Stimulated activated CD4-positive, alpha-beta T cell treated with anti-CD3 and anti-CD28 coated beads, Interleukin-15, amount 100 ng/mL, for 48 hours (primary cell): ENCODE measurements around the gene NT5C2.
A peak's percentile ranks its signal among the peaks of the same experiment; 100 is the strongest.
"Not testable (repeated sequence)": the region's sequence is repeated elsewhere in the genome, so short reads cannot be mapped to it uniquely, and the experiment has no call there.

Source experiments
- DNase-seq, 2 donors: peaks; one replicate each; pipeline ENCODE4 v3.0.0-alpha.2; 2020; ENCODE audit warnings: low read depth in 2 of 2

The NT5C2 gene

DNA sequence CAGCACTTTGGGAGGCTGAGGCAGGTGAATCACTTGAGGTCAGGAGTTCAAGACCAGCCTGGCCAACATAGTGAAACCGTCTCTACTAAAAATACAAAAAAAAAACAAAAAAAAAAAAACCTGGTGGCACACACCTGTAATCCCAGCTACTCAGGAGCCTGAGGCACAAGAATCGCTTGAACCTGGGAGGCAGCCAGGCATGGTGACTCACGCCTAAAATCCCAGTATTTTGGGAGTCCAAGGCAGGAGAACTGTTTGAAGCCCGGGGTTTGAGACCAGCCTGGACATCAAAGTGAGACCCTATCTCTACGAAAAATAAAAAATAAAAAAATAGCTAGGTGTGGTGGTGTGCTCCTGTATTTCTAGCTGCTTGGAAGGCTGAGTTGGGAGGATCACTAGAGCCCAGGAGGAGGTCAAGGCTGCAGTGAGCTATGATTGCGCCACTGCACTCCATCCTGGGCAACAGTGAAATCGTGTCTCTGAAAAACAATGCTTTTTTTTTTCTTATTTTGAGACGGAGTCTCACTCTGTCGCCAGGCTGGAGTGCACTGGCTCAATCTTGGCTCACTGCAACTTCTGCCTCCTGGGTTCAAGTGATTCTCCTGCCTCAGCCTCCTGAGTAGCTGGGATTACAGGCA, 29.2 kb downstream of the NT5C2 start:
- DNase-seq = not testable (repeated sequence)

- DNase-seq = no peak
Measured at GRCh38 chr10:103157246-103157645, 35.8 kb downstream of the NT5C2 start.

GRCh38 chr10:103155471-103156085, 37.5 kb downstream of the NT5C2 start:
- no peak for DNase-seq

GRCh38 chr10:103154521-103155299, 38.4 kb downstream of the NT5C2 start:
- no peak for DNase-seq

- no peak for DNase-seq
Measured at GRCh38 chr10:103153302-103154197, 39.5 kb downstream of the NT5C2 start.

- DNase-seq = no peak
Measured at GRCh38 chr10:103149991-103150622, 43.0 kb downstream of the NT5C2 start.

DNA sequence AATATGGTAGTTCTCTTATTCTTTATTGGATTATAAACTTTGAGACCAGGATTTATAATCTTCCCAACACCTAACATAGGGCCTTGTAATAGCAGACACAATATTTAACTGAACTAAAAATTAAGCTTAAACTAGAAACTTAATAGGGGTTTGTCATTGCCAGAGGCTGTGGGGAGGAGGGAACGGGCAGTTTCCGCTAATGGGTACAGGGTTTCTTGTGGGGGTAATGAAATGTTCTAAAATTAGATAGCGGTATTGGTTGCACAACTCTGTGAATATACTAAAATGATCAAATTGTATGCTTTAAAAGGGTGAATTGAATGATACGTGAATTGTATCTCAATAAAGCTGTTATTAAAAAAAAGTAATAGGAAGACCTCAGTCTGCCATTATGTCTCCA, 45.4 kb downstream of the NT5C2 start:
- DNase-seq = no peak

DNA sequence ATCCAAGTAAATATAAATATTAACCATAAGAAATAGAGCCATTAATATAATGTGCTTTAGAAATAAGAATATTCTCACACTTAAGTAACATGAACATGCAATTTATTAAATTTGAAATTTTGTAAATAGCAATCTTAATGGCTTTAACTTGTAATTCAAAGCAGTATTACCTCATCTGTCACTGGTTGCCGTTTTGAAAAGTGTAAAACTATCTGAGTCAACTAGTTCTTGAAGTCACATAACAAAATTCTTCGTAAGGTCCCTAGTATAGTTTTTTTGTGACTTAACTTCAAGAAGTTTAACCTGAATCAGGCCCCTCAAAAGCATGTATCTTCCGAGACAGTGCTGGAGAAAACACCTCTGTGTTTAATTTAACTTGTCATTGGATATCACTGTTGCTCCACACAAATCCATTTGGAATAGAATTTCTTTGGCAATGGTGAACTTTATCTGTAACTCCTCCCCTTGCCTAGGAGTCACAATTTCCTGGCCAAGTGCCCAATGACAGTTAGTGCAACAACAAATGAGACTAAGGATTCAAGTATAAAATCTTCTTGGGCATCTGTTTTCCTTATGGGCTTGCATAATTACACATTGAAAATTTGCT, 47.1 kb downstream of the NT5C2 start:
- DNase-seq = peak in 1 of 2 donors; percentile 20

GRCh38 chr10:103145046-103145445, 48.0 kb downstream of the NT5C2 start:
- DNase-seq = no peak

GRCh38 chr10:103144041-103144440, 49.0 kb downstream of the NT5C2 start:
- no peak for DNase-seq

DNA sequence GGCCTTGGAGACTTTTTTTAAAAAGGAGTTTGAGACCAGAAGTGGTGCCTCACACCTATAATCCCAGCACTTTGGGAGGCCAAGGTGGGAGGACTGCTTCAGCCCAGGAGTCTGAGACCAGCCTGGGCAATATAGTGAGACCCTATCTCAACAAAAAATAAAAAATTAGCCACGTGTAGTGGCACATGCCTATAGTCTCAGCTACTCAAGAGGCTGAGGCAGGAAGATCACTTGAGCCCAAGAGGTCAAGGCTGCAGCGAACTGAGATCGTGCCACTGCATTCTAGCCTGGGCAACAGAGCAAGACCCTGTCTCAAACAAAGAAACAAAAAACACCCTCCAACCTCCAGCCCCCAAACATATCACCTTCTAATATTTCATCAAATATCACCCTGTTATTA, 49.4 kb downstream of the NT5C2 start:
- not testable (repeated sequence) for DNase-seq

DNA sequence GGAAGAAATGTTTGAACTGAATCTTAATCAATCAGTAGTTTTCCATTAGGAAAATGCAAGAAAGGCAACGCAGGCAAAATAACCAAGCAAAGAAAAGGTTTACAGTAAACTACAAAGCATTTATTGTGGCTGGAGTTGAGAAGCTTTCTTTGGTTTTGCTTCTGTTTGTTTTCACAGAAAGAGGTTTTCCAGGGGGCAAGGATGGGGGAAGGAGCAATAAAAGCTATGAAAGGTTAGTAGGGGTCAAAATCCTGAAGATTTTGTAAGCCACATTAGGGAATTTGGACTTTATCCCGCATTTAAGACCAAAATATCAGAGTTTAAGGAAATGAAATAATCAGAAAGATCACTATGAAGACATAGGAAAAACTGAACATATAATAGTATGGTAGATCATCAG, 51.1 kb downstream of the NT5C2 start:
- no peak for DNase-seq

- no peak for DNase-seq
Measured at GRCh38 chr10:103140469-103140868, 52.6 kb downstream of the NT5C2 start.

DNA sequence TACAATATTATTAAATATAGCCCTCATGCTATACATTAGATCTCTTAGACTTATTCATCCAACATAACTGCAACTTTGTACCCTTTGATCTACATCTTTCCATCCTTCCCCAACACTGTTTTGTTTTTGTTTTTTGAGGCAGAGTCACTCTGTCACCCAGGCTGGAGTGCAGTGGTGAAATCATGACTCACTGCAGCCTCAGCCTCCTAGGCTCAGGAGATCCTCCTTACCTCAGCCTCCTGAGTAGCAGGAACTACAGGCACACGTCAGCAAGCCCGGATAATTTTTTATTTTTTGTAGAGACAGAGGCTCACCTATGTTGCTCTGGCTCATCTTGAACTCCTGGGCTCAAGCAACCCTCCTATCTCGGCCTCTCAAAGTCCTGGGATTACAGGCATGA, 53.3 kb downstream of the NT5C2 start:
- DNase-seq = no peak

DNA sequence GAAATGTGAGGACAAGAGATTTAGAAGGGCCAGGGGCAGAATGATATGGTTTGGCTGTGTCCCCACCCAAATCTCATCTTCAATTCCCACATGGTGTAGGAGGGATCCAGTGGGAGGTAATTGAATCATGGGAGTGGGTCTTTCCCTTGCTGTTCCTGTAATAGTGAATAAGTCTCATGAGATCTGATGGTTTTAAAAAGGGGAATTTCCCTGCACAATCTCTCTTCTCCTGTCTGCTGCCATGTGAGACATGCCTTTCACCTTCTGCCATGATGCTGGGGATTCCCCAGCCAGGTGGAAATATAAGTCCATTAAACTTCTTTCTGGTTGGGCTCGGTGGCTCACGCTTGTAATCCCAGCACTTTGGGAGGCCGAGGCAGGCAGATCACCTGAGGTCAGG, 57.9 kb downstream of the NT5C2 start:
- DNase-seq = not testable (repeated sequence)

DNA sequence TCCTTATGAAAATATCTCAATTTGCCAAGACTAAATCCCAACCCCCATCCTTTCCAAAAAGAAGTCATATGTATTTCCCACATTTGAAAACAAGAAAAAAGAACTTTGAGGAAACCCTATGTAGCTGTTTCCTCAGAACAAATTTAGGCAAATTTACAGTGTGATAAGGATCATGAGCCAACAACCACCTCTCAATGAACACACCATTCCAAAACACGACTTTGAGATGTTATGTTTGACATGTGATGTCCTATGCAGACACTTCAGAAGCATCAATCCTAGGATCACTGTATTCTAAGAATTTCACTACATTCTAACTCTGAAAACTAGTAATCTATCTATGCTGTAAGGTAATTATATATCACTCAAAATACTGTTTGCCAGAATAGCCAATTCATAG, 62.2 kb downstream of the NT5C2 start:
- no peak for DNase-seq

- DNase-seq = not testable (repeated sequence)
Measured at GRCh38 chr10:103130180-103130579, 62.9 kb downstream of the NT5C2 start.

- DNase-seq = no peak
Measured at GRCh38 chr10:103127241-103127640, 65.8 kb downstream of the NT5C2 start.

GRCh38 chr10:103125323-103126267, 67.5 kb downstream of the NT5C2 start:
- DNase-seq = no peak
